ENCODE measurements around the gene CYP2W1.

GRCh38 chr7:1022801-1023465 is 40.0 kb downstream of the CYP2W1 start:
- TF ChIP-seq CTCF (IDR thresholded peaks at IDR 0.05) (no peak), POLR2A (IDR thresholded peaks at IDR 0.05) (no peak)
